GM23338 (cell line): ENCODE data around the gene PXDN. TPM values are rescaled to one million over a fixed set of nuclear protein-coding genes. Genes with fewer than 3 reads are reported as not detected.

ENCODE experiments used
- ATAC-seq: fragments of 200-7000 bp; cut with Tn5 transposase; 3 replicates; pipeline ENCODE4 v1.9.1; 2020
- DNase-seq: peaks from one replicate; pipeline ENCODE4 v3.0.0-alpha.2; 2015; ENCODE audit warnings: low spot score
- H2AFZ ChIP-seq: fragments of 200-600 bp; sonication (generic); 2 replicates; pipeline ENCODE4 v1.8.0; 2016; ENCODE audit warnings: antibody characterized with exemption, mild to moderate bottlenecking, moderate library complexity
- H3F3A ChIP-seq: fragments of 200-600 bp; sonication (generic); replicated peaks from 2 replicates; pipeline ENCODE4 v1.8.0; 2017; ENCODE audit warnings: antibody characterized with exemption, mixed run types, low read depth
- H3K27ac ChIP-seq: fragments of 200-600 bp; sonication (generic); 2 replicates; pipeline ENCODE4 v1.6.1; 2016; ENCODE audit warnings: low read depth
- H3K27me3 ChIP-seq: fragments of 200-600 bp; sonication (generic); 2 replicates; pipeline ENCODE4 v1.8.0; 2016; ENCODE audit warnings: mild to moderate bottlenecking, mixed run types, moderate library complexity; ENCODE audit not compliant: insufficient read depth
- H3K36me3 ChIP-seq: fragments of 200-600 bp; sonication (generic); 2 replicates; pipeline ENCODE4 v1.8.0; 2016; ENCODE audit warnings: mild to moderate bottlenecking; ENCODE audit not compliant: insufficient read depth
- H3K4me1 ChIP-seq: fragments of 200-600 bp; sonication (generic); 2 replicates; pipeline ENCODE4 v1.8.0; 2016; ENCODE audit warnings: mild to moderate bottlenecking, moderate library complexity; ENCODE audit not compliant: insufficient read depth
- H3K4me2 ChIP-seq: fragments of 200-600 bp; sonication (generic); 2 replicates; pipeline ENCODE4 v1.7.1; 2017; ENCODE audit warnings: mixed run types
- H3K4me3 ChIP-seq: fragments of 200-600 bp; sonication (generic); 2 replicates; pipeline ENCODE4 v1.6.1; 2016; ENCODE audit warnings: mixed run types
- H3K79me2 ChIP-seq: fragments of 200-600 bp; sonication (generic); replicated peaks from 2 replicates; pipeline ENCODE4 v1.8.0; 2017; ENCODE audit warnings: mild to moderate bottlenecking; ENCODE audit not compliant: insufficient read depth
- H3K9me2 ChIP-seq: fragments of 200-600 bp; sonication (generic); 2 replicates; pipeline ENCODE4 v1.8.0; 2017; ENCODE audit not compliant: insufficient read depth
- H4K20me1 ChIP-seq: fragments of 200-600 bp; sonication (generic); replicated peaks from 2 replicates; pipeline ENCODE4 v1.8.0; 2017; ENCODE audit warnings: mild to moderate bottlenecking; ENCODE audit not compliant: insufficient read depth
- H3K27ac Mint-ChIP-seq: 2 replicates; pipeline ENCODE4 v1.8.0; 2020; ENCODE audit warnings: inconsistent platforms, mild to moderate bottlenecking, moderate library complexity, mixed read lengths
- H3K27me3 Mint-ChIP-seq: 3 replicates; pipeline ENCODE4 v1.8.0; 2022; ENCODE audit warnings: low read depth, mild to moderate bottlenecking, moderate library complexity, mixed read lengths, inconsistent platforms; ENCODE audit not compliant: insufficient read depth, poor library complexity
- H3K36me3 Mint-ChIP-seq: 3 replicates; pipeline ENCODE4 v1.8.0; 2021; ENCODE audit warnings: low read depth, mild to moderate bottlenecking, inconsistent platforms, moderate library complexity, mixed read lengths
- H3K4me1 Mint-ChIP-seq: 3 replicates; pipeline ENCODE4 v1.8.0; 2020; ENCODE audit warnings: mild to moderate bottlenecking, inconsistent platforms, mixed read lengths
- H3K4me3 Mint-ChIP-seq: 3 replicates; pipeline ENCODE4 v1.8.0; 2021; ENCODE audit warnings: moderate library complexity, mild to moderate bottlenecking, inconsistent platforms, mixed read lengths
- H3K9me3 Mint-ChIP-seq: 3 replicates; pipeline ENCODE4 v1.8.0; 2020; ENCODE audit warnings: moderate library complexity, mild to moderate bottlenecking, inconsistent platforms, mixed read lengths
- CREB1 ChIP-seq: fragments of 250-450 bp; sonication (Bioruptor Pico); IDR thresholded peaks from 2 replicates; pipeline ENCODE4 v1.5.0; 2020; ENCODE audit warnings: low read depth, mild to moderate bottlenecking, moderate library complexity
- CTCF ChIP-seq, 2 experiments: fragments of 200-600 bp in 1 of 2; sonication (generic) in 1 of 2; conservative IDR thresholded peaks; 2 replicates each; pipeline versions ENCODE4 v1.5.1 to v1.6.1; 2016 to 2017; ENCODE audit warnings: antibody characterized with exemption in 2 of 2, low read depth in 2 of 2, mild to moderate bottlenecking in 2 of 2, moderate library complexity in 1 of 2
- EZH2 ChIP-seq: fragments of 200-600 bp; sonication (generic); IDR thresholded peaks from one replicate; pipeline ENCODE4 v1.8.0; 2017; ENCODE audit warnings: antibody characterized with exemption, mild to moderate bottlenecking, low read depth; ENCODE audit not compliant: unreplicated experiment
- EZH2phosphoT487 ChIP-seq: fragments of 200-600 bp; sonication (generic); IDR thresholded peaks from one replicate; pipeline ENCODE4 v1.8.1; 2018; ENCODE audit warnings: antibody characterized with exemption; ENCODE audit not compliant: unreplicated experiment
- NANOG ChIP-seq: IDR thresholded peaks from 2 replicates; pipeline ENCODE4 v1.6.1; 2016; ENCODE audit warnings: antibody characterized with exemption, borderline replicate concordance
- POLR2AphosphoS5 ChIP-seq: IDR thresholded peaks from 2 replicates; pipeline ENCODE4 v1.6.1; 2016; ENCODE audit warnings: antibody characterized with exemption, low read depth
- REST ChIP-seq: IDR thresholded peaks from one replicate; pipeline ENCODE4 v1.6.1; 2018; ENCODE audit warnings: antibody characterized with exemption; ENCODE audit not compliant: unreplicated experiment
- STAT1 ChIP-seq: IDR thresholded peaks from one replicate; pipeline ENCODE4 v1.6.1; 2016; ENCODE audit warnings: antibody characterized with exemption; ENCODE audit not compliant: unreplicated experiment
- ZNF331 ChIP-seq: fragments of 250-450 bp; sonication (Bioruptor Pico); IDR thresholded peaks from 2 replicates; pipeline ENCODE4 v1.5.0; 2020; ENCODE audit warnings: low read depth, mild to moderate bottlenecking, moderate library complexity
- polyA plus RNA-seq: library from polyadenylated mRNA; unstranded; fragments of >200 nt; fragmentation: Nextera tagmentation; extraction: Ambion mirVana; gene quantifications from 2 replicates; pipeline ENCODE4 v1.2.1, GENCODE V29; 2016
- total RNA-seq: library from RNA; depleted of rRNA; stranded (reverse); fragments of >200 nt; shearing (Covaris generic); gene quantifications from 2 replicates; pipeline ENCODE4 v1.2.3, GENCODE V29; 2014
- TF ChIP-seq, protein P1 (sequence below): IDR thresholded peaks from 2 replicates; pipeline ENCODE4 v1.6.1; 2016; ENCODE audit warnings: antibody characterized with exemption

Gene PXDN
- total and polyA plus RNA-seq, 2 experiments from 2014 or later = 42.2 to 225 TPM

- TF ChIP-seq REST (no peak), ZNF331 (CRISPR knock-in tag) (no peak), POLR2AphosphoS5 (no peak), STAT1 (no peak), EZH2 (no peak), CREB1 (CRISPR knock-in tag) (no peak), NANOG (no peak)
- TF ChIP-seq, protein P1, sequence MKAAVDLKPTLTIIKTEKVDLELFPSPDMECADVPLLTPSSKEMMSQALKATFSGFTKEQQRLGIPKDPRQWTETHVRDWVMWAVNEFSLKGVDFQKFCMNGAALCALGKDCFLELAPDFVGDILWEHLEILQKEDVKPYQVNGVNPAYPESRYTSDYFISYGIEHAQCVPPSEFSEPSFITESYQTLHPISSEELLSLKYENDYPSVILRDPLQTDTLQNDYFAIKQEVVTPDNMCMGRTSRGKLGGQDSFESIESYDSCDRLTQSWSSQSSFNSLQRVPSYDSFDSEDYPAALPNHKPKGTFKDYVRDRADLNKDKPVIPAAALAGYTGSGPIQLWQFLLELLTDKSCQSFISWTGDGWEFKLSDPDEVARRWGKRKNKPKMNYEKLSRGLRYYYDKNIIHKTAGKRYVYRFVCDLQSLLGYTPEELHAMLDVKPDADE = no peak
Observed at GRCh38 chr2:1791006-1791605, 46.8 kb upstream of the PXDN start (continued).

GRCh38 chr2:1790473-1790872 lies 46.2 kb upstream of the PXDN start:
- Histone ChIP-seq H2AFZ (no peak overlapping the region), H4K20me1 (no peaks in the 10 kb centered on the region), H3K4me1 (no peaks in the 10 kb centered on the region), H3K27me3 (no peaks in the 10 kb centered on the region), H3K27ac (no peak overlapping the region), H3K79me2 (no peaks in the 10 kb centered on the region), H3K4me2 (no peak overlapping the region), H3K4me3 (no peak overlapping the region), H3F3A (no peaks in the 10 kb centered on the region), H3K36me3 (no peaks in the 10 kb centered on the region), H3K9me2 (no peaks in the 10 kb centered on the region)
- ATAC-seq = no peak
- H3K36me3 Mint-ChIP-seq = no peaks in the 10 kb centered on the region
- no peak overlapping the region for H3K4me3 Mint-ChIP-seq
- no peaks in the 10 kb centered on the region for H3K9me3 Mint-ChIP-seq
- H3K27me3 Mint-ChIP-seq = no peaks in the 10 kb centered on the region
- H3K4me1 Mint-ChIP-seq = peaks cover 12% of the 10 kb centered on the region
- no peak overlapping the region for H3K27ac Mint-ChIP-seq
- no peak for TF ChIP-seq STAT1
- no peak for TF ChIP-seq EZH2
- TF ChIP-seq, protein P1 = no peak
- no peak for TF ChIP-seq CTCF (conservative IDR thresholded peaks at IDR 0.05; ENCODE audit: low read depth in 2 of 2)
- TF ChIP-seq EZH2phosphoT487 = no peak
- no peak for TF ChIP-seq ZNF331 (CRISPR knock-in tag)
- no peak for DNase-seq
